Upper lobe of left lung (tissue), 4 donors: ENCODE results near the gene TMEM87A.
A peak's percentile ranks its signal among the peaks of the same experiment; 100 is the strongest.

Experiments
- CTCF ChIP-seq, 6 experiments: fragments of 450-650 bp in 4 of 6; fragments of 200-600 bp in 2 of 6; sonication (generic) in 2 of 6; IDR thresholded peaks; one replicate each; pipeline ENCODE4 v1.5.1; 2016 to 2019; ENCODE audit warnings: antibody characterized with exemption in 6 of 6
- EP300 ChIP-seq, 4 donors: sonication (generic); formaldehyde crosslinking; IDR thresholded peaks; one replicate each; pipeline ENCODE4 v1.5.1; 2017; ENCODE audit warnings: antibody characterized with exemption in 4 of 4, control low read depth in 2 of 4

GRCh38 chr15:42286445-42287029 is 13.3 kb upstream of the TMEM87A start:
- no peak for TF ChIP-seq CTCF (IDR thresholded peaks at IDR 0.05)
- TF ChIP-seq EP300 (IDR thresholded peaks at IDR 0.05) = peak in 1 of 4 donors; percentile 32
